ENCODE measurements around the gene NUDC.
"Not testable (repeated sequence)": the region's sequence is repeated elsewhere in the genome, so short reads cannot be mapped to it uniquely, and the experiment has no call there.

The NUDC gene

DNA sequence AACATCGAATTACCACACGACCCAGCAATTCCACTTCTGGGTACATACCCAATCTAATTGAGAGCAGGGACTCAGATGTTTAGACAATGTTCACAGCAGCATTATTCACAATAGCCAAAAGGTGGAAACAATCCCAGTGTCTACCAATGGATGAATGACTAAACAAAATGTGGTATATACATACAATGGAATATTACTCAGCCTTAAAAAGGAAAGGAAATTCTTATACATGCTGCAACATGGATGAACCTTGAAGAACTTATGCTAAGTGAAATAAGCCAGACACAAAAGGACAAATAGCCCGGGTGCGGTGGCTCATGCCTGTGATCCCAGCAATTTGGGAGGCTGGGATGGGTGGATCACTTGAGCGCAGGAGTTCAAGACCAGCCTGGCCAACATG lies 31.8 kb downstream of the NUDC start:
- no peak for DNase-seq

DNA sequence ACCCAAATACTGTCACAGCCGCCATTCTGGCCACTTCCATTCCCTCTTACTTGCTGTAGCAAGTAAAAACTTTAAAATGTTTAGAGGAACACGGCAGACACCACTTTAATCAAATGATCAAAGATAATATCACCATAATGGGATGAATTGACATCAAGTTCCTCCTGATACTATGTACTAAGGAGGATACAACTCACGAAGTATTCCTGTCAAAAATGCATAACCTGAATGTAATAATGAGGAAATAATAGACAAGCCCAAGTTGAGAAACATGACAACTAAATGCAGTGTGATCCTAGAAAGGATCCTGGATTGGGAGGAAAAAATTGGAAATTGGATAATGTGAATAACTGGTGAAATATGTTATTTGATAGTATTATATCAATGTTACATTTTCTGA lies 34.8 kb downstream of the NUDC start:
- no peak for DNase-seq

DNA sequence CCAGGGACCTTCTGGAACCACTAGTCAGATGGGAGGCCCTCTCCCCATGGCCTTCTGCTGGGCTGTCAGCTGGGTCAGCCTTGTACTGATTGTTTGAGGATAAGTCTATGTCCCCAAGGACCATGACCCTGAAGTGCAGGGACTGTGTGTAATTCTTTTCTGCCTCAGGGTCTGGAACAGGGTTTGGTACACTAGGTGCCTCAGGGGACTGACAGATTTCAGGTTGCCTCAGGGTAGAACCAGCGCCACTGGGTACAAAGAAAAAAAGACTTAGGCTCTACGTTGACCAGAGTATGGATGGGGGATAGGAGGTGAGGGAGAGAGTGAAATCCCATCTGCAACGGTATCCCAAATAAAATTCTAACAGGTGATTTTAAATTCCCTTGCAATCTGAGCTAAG lies 35.8 kb downstream of the NUDC start:
- no peak for DNase-seq

DNA sequence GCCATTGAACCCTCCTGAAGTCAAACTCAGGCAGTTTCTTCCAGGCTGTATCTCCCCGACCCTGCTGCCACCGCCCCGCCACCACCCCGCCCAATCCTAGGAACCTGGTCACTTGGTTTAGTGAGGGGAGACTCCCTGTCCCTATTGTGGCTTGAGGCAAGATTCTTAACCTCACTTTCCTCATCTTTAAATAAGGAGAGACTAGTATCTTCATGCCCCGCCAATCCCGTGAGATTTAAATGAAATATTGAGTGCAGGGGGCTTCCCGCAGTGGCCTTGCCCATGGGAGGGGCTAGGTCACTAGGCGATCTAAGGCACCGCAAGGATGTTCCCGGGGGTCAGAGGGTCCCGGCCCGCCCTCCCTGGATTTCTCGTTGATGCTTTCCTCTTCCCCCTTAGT lies 37.7 kb downstream of the NUDC start:
- no peak for DNase-seq

DNA sequence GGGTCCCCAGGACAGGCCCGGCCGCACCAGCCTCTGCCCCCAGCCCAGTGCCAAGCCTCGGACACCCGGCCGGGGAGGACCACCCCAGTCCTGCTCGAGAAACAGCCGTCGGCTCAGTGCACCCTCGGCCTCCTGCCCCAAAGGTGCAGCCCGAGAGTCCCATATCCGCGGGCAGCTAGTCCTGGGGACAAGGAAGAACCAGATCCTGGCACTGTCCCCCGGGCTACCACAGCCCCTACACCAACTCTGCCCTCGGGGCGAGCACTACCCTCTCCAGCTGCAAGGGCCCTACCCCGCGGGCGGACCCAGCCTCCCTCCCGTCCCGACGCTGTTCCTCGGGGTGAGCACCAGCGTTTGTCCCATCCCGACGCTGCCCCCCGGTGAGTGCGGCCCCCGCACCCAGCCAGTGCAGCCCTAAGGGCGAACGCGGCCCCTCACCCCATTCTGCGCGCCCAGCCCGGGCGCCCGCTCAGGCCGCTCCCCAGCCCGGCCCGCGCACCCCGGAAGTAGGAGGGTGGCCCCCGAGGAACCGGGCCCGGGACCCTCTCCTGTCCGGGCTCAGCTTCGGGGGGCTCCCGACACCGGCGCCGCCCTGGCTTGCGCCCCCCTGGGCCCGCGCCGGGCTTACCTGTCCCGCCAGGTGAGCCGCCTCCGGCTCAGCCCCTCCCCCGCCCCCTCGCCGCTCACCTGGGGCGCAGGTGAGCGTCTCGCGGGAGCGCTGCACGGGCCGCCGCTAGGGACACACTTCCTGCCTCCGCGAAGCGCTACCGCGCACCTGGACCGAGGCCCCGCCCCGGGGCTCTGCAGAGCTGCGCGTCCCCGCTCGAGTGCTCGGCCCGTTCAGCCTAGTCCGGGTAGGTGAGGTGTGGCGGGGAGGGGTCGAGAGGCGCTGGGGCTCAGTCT lies 38.4 kb downstream of the NUDC start, which contains the start of gene KDF1:
KDF1 (minus strand) TSS at position 747 of the 903 bp plus-strand sequence. CDS start 8,088 bp downstream, outside the sequence.
- DNase-seq = no peak

DNA sequence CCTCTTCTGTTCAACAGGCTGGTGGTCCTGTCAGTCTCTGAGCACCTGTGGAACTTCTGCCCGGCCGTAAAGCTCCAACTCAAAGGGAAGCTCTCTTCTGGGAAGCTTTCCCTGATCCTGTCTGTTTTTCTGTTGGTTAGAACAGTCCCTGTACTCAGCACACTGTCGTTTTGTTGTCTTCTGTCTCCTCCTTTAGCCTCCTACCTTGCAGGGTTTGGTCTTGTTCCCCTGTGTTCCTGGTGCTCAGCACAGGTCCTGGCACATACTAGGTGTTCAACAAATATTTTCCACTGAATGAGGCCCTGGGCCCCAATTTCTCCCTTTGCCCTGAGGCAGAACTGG lies 39.1 kb downstream of the NUDC start:
- DNase-seq = no peak

DNA sequence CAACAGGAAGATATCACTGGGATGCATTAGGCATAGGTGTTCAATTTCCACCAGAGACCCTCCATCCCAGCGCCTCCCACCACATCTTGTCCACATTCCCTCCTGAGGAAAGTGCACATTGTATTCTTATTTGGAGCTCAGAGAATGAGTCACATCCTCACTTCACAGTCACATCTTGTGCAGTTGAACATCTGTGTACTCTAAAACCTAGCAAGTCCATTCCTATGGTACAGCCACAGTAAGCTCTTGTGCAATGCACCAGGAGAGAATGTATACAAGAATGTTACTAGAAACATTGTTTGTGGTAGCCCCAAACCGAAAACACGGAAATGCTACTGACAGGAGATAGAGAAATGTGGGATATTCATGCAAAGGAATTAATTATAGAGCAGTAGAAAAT lies 40.3 kb downstream of the NUDC start:
- DNase-seq = no peak

DNA sequence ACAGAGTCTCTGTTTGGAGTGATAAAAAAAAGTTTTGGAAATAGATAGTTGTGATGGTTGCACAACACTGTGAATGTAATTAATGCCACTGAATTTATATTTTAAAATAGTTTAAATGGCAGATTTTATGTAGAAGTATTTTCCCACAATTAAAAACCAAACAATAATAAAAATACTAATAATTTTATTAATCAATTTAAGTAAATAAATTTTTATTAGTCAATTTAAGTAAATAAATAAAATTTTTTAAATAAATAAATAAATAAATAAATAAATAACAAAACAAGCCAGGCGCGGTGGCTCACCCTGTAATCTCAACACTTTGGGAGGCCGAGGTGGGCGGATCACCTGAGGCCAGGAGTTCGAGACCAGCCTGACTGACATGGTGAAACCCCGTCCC lies 43.7 kb downstream of the NUDC start:
- no peak for DNase-seq

DNA sequence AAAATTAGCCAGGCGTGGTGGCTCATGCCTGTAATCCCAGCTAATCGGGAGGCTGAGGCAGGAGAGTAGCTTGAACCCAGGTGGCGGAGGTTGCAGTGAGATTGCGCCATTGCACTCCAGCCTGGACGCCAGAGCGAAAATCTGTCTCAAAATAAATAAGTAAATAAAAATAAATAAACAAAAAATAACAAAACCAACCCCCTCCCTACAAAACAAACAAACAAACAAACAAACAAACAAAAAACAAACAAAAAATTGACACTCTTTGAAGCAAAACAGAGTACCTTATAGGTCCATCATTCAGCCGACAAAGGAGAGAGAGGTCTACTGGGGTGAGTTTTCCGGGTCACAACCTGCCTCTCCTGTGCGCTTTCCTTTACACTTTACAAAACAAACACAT lies 44.1 kb downstream of the NUDC start:
- DNase-seq = no peak

DNA sequence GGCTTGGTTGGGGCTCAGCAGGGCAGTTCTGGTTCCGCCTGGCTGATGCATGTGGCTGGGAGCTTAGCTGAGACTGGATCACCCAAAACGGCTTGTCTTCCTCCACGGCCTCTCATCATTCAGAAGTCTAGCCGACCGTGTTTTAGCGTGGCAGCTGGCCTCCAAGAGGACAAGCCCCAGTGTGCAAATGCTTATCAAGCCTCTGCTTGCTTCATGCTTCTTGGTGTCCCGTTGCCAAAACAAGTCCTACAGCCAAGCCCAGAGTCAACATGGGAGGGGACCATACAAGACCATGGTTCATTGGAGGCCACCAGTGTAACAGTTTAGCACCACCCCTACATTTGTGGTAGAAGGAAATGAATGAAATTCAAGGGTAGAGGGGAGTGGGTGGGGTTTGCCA lies 49.3 kb downstream of the NUDC start:
- no peak for DNase-seq

DNA sequence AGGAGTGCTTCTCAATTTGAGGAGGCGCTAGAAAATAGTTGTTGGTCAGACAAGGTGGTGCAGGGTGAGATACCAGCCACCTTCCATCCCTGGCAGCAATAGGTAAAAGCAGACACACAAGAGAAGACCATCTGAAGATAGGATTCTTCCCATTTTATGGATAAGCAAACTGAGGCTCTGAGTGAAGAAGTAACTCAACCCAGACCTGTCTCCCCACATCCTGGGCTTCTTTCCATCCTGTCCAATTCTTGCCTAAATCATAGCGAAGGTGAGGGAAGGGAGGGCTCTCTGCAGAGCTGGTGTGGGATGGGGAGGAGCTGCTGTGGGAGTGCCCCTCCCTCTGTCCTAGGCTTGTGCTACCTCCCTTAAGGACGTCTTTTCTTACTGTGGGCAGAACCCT lies 50.0 kb downstream of the NUDC start:
- no peak for DNase-seq

DNA sequence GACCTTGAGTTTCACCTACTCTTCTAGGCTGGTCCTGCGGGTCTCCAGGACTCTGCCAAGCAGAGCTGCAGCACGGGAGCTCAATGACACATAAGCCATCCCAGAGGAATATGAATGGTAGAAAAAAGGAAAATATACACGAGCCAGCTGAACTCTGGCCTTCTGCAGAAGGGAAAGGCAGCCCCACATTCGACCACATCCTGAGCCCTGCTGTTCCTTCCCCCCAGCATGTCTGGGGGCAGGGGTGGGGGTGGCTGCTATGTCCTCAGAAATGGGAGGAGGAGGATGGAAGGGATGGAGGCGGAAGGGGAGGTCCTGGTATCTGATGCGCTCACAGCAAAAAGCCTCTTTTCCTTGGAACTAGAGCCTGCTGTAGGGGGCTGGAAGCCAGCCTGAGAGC lies 50.8 kb downstream of the NUDC start:
- DNase-seq = no peak

DNA sequence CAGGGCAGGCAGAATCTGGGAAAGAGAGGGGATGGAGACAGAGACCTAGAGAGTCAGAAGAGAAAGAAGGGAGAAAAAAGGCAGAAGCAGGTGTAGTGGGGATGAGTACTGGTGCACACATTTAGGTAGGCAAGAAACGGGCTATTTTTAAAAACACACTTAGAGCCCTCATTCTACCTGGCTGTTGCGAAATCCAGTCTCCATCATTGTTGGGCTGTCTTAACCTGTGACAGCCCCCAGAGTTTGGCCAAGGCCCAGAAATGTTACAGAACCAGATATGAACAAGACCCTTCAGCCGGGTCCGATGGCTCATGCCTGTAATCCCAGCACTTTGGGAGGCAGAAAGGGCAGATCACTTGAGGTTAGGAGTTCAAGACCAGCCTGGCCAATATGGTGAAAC lies 51.3 kb downstream of the NUDC start:
- no peak for DNase-seq

DNA sequence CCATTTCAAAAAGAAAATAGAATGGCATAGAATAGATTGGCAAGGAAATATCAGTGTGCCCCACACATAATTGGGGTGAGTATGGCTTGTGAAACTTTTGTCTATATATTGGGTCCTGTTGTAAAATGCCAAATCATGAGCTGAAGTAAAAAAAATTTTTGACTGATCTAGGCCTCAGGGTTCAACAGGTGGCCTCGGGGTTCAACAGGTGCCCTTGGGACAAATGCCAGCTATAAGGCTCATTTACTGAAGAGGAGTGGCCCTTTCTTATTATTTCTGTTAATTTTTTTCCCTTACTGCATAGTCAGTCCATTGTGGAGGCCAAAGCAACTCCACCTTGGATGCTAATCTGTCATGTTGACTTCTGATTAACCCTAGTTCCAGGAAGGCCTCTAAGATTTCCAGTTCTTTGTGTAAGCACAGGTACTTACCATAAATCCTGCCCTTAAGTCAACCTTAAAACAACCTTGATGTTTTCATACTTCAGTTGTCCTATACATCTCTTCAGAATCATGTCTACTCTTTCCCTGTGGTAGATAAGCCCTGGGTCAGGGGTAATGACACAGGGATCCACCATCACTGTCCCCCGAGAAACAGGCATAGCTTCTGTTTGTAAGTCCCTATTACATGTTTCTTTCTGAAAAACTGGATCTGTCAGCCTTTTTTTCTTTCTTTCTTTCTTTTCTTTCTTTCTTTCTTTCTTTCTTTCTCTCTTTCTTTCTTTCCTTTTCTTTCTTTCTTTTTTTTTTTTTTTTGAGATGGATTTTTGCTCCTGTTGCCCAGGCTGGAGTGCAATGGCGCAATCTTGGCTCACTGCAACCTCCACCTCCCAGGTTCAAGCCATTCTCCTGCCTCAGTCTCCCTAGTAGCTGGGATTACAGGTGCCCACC lies 55.3 kb downstream of the NUDC start:
- no peak for DNase-seq

DNA sequence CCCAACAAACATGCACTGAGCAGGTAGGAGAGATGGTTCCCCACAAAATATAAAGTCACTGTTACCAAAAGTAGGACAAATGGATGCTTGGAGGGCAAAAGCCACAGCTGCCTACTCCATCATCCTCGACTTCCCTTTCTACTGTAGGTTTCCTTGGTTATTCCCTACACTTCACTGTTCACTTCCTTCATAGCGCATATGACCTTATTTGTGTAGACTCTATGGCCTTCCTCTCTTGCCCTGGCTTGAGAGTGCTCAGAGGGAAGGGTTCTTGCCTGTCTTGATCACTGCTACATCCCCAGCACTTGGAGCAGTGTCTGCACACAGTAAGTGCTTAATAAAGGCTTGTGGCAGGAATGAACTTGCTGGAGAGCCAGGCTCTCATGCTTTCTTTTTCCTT lies 57.4 kb downstream of the NUDC start:
- DNase-seq = no peak

DNA sequence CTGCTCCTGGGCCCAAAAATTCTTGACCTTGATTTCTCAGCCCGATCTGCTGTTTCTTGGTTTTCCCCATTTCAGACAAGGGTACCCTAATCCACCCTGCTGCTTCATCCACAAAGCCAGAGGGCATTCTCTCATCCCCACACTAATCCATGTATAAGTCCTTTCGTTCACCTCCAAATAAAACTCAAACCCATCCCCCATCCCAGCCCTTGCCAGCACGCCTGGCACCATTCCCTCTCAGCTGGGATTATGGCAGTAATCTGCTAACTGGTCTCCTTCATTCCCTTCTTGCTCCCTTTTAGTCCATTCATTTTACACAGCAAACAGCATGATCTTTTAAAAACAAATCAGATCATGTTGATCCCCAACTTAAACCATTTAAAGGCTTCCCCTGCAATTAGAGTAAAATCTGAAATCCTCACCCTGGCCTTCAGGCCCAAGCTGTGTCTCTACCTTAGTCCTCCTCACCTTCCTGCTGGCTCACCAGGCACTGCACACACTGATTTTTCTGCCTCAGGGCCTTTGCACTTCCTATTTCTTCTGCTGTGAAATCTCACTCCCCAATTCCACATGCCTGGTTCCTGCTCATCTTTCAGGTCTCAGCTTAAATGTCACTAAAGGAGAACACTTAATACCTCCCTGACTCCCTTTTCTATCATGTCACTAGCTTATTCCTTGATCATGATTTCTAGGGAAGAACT lies 59.8 kb downstream of the NUDC start:
- no peak for DNase-seq

DNA sequence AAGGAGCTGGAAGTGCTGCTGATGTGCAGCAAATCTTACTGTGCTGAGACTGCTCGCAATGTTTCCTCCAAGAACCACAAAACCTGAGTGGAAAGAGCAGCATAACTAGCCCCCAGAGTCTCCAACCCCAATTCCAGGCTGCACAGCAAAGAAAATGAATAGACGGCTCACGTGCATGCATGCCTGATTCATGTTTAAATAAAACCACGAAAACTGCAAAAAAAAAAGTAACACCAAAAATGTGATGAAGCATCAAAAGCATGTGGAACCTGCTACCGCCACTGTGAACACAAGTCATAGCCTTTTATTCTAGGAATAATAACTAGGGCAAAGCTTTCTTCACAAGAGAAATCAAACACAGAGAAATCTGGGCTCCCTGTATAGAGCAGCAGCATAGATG lies 62.3 kb downstream of the NUDC start:
- no peak for DNase-seq

DNA sequence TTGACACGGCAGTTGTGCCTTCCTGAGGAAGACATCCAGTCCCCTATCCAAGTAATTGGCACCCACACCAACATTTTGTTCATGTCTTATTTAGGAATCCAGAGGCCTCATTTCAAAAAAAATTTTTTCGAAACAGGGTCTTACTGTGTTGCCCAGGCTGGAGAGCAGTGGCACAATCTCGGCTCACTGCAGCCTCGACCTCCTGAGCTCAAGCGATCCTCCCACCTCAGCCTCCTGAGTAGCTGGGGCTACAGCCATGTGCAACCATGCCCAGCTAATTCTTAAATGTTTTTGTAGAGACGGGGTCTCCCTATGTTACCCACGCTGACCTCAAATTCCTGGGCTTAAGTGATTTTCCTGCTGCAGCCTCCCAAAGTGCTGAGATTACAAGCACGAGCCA lies 62.7 kb downstream of the NUDC start:
- no peak for DNase-seq

DNA sequence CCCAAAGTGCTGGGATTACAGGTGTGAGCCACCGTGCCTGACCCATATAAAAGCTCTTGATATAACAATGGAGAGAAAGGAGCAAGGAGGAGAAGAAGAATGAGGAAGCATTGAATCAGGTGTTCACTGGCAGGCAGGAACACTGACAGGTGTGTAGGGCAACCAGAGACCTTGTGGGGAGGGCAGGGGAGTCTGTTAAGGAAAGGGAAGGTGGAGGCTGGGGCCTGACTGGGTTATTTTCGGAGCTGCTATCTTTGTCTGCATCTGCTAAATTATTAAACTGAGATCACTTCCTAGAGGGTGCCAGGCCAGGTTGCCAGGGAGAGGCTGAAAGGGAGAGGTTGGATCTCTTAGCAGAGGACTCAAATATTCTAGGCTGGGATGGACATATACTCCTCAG lies 65.1 kb downstream of the NUDC start:
- no peak for DNase-seq

DNA sequence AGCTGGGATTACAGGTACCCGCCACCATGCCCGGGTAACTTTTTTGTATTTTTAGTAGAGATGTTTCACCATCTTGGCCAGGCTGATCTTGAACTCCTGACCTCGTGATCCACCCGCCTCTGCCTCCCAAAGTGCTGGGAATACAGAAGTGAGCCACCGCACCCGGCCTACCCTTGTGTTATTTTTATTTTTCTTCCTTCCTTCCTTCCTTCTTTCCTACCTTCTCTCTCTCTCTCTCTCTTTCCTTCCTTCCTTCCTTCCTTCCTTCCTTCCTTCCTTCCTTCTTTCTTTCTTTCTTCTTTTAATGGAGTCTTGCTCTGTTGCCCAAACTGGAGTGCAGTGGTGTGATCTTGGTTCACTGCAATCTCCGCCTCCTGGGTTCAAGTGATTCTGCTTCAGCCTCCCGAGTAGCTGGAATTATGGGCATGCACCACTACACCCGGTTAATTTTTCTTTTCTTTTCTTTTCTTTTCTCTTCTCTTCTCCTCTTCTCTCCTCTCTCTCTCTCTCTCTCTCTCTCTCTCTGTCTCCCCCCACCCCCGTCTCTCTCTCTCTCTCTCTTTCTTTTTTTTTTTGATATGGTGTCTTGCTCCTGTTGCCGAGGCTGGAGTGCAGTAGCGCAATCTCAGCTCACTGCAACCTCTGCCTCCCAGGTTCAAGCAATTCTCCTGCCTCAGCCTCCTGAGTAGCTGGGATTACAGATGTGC lies 68.0 kb downstream of the NUDC start:
- DNase-seq = not testable (repeated sequence)

DNA sequence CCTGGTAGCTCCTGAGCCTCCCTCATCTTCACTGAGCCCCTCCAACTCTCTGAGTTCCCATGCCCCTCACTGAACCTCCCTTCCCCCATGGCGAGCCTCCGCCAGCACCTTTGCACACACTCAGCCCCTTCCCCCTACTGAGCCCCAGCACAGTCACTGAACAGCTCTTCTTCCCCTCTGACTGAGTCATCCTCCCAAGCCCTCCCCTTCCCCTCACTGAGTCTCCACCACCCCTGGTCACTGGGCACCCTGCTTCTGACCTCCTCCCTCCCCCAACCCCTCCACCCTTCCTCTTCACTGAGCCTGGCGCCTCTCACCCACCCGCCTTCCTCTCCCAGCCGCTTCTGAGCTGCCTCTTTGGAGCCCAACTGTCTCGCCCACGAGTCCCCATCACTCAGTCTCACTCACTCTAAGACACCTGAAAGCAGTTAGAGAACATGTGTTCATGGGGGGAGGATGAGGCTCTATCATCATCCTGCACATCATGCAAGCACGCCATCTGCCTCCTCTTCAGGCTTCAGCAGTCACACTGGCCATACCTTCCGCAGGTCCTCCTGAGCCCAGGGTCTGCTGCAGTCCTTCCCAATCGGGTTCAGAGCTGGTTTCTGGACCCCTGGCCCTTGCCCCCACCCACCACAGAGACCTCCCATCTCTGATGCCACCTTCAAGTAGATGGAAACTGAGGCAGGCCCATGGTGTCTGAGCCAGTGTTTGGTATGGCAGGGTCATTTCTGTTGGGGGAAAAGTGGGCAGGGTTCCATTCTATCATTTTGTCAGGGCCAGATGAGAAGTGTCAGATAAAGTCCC lies 70.0 kb downstream of the NUDC start:
- DNase-seq = no peak

All from AML-193 (cell line).